Right renal pelvis (tissue), 4 donors: Measurements from ENCODE around the gene SEMA6D. TPM values are rescaled to one million over a fixed set of nuclear protein-coding genes. Genes with fewer than 3 reads are reported as not detected.

ENCODE experiments used
- DNase-seq, 4 donors: peaks; one replicate each; pipeline ENCODE4 v3.0.0-alpha.2; 2013; ENCODE audit warnings: low read depth in 4 of 4, low spot score in 3 of 4, missing footprints in 1 of 4
- polyA plus RNA-seq, 4 donors: library from polyadenylated mRNA; unstranded; fragments of 120-200 nt; gene quantifications; one replicate each; pipeline ENCODE4 v1.2.1, GENCODE V29; 2013; ENCODE audit not compliant: insufficient read length in 4 of 4

SEMA6D gene
- polyA plus RNA-seq, 4 donors = 29.9 to 39.6 (median 37.7) TPM

- no peak for DNase-seq
Observed at GRCh38 chr15:47784820-47785219, 67.5 kb downstream of the SEMA6D start.

- DNase-seq = no peak
Observed at GRCh38 chr15:47786371-47786770, 69.1 kb downstream of the SEMA6D start.

GRCh38 chr15:47787875-47788274 is 70.6 kb downstream of the SEMA6D start:
- DNase-seq = no peak

- DNase-seq = no peak
Observed at GRCh38 chr15:47788685-47789084, 71.4 kb downstream of the SEMA6D start.

- no peak for DNase-seq
Observed at GRCh38 chr15:47791161-47791560, 73.9 kb downstream of the SEMA6D start.

GRCh38 chr15:47792231-47792630 is 74.9 kb downstream of the SEMA6D start:
- no peak for DNase-seq

GRCh38 chr15:47794252-47794914 is 77.1 kb downstream of the SEMA6D start:
- DNase-seq = no peak

GRCh38 chr15:47795864-47796263 is 78.6 kb downstream of the SEMA6D start:
- no peak for DNase-seq

- DNase-seq = no peak
Observed at GRCh38 chr15:47796339-47796738, 79.0 kb downstream of the SEMA6D start.

GRCh38 chr15:47796830-47797229 is 79.5 kb downstream of the SEMA6D start:
- no peak for DNase-seq

- no peak for DNase-seq
Observed at GRCh38 chr15:47801522-47801921, 84.2 kb downstream of the SEMA6D start.

- DNase-seq = no peak
Observed at GRCh38 chr15:47802216-47802615, 84.9 kb downstream of the SEMA6D start.

GRCh38 chr15:47803767-47804166 is 86.5 kb downstream of the SEMA6D start:
- DNase-seq = no peak

GRCh38 chr15:47804733-47805132 is 87.4 kb downstream of the SEMA6D start:
- no peak for DNase-seq

- DNase-seq = no peak
Observed at GRCh38 chr15:47806008-47806407, 88.7 kb downstream of the SEMA6D start.

GRCh38 chr15:47811172-47811571 is 93.9 kb downstream of the SEMA6D start:
- DNase-seq = no peak

- DNase-seq = no peak
Observed at GRCh38 chr15:47812470-47812999, 95.2 kb downstream of the SEMA6D start.

GRCh38 chr15:47813748-47814384 is 96.6 kb downstream of the SEMA6D start:
- DNase-seq = no peak

- DNase-seq = no peak
Observed at GRCh38 chr15:47814620-47815019, 97.3 kb downstream of the SEMA6D start.

- DNase-seq = no peak
Observed at GRCh38 chr15:47817969-47818548, 100.8 kb downstream of the SEMA6D start.

- no peak for DNase-seq
Observed at GRCh38 chr15:47819158-47819557, 101.9 kb downstream of the SEMA6D start.
